Effector memory CD8-positive, alpha-beta T cell (primary cell): ENCODE data around the gene PCNX1.

Experiments
- ATAC-seq: fragments of 150-1000 bp; cut with Tn5 transposase; replicated peaks from 2 replicates; pipeline ENCODE4 v1.10.0; 2021; ENCODE audit warnings: mild to moderate bottlenecking, moderate library complexity
- DNase-seq, 3 experiments: peaks; one replicate each; pipeline ENCODE4 v3.0.0; 2021
- H3K27ac Mint-ChIP-seq, 2 donors: one replicate each; pipeline ENCODE4 v1.8.0; 2022; ENCODE audit warnings: mild to moderate bottlenecking in 2 of 2, mixed read lengths in 2 of 2, moderate library complexity in 2 of 2
- H3K27me3 Mint-ChIP-seq, 2 donors: one replicate each; pipeline ENCODE4 v1.8.0; 2022; ENCODE audit warnings: mixed read lengths in 2 of 2
- H3K36me3 Mint-ChIP-seq: one replicate; pipeline ENCODE4 v1.8.0; 2022; ENCODE audit warnings: mild to moderate bottlenecking, moderate library complexity, mixed read lengths; ENCODE audit not compliant: insufficient read depth
- H3K4me1 Mint-ChIP-seq, 2 donors: one replicate each; pipeline ENCODE4 v1.8.0; 2022; ENCODE audit warnings: low read depth in 2 of 2, mixed read lengths in 2 of 2
- H3K4me3 Mint-ChIP-seq, 2 donors: one replicate each; pipeline ENCODE4 v1.8.0; 2022; ENCODE audit warnings: mild to moderate bottlenecking in 2 of 2, mixed read lengths in 2 of 2, moderate library complexity in 2 of 2
- H3K9me3 Mint-ChIP-seq, 2 donors: one replicate each; pipeline ENCODE4 v1.8.0; 2022; ENCODE audit warnings: mixed read lengths in 2 of 2

PCNX1 gene

GRCh38 chr14:70893858-70894291, 13.4 kb upstream of the PCNX1 start:
- ATAC-seq (peak; percentile 42), DNase-seq (no peak)
- Mint-ChIP-seq H3K27ac (peak overlapping the region in 1 of 2 donors; percentile 65), H3K27me3 (peaks cover 0 to 5% of the 10 kb centered on the region in 2 donors), H3K36me3 (peaks cover 4% of the 10 kb centered on the region), H3K4me1 (peaks cover 22 to 40% of the 10 kb centered on the region in 2 donors), H3K4me3 (peak overlapping the region; percentile 15 to 64), H3K9me3 (no peaks in the 10 kb centered on the region)

GRCh38 chr14:70894868-70895267, 12.4 kb upstream of the PCNX1 start:
- Mint-ChIP-seq H3K4me3 (peak overlapping the region in 1 of 2 donors; percentile 64), H3K9me3 (no peaks in the 10 kb centered on the region), H3K36me3 (no peaks in the 10 kb centered on the region), H3K27me3 (peaks cover 0 to 5% of the 10 kb centered on the region in 2 donors), H3K4me1 (peaks cover 13 to 34% of the 10 kb centered on the region in 2 donors), H3K27ac (peak overlapping the region in 1 of 2 donors; percentile 6)
- no peak for DNase-seq
- peak; percentile 66 for ATAC-seq

GRCh38 chr14:70896317-70896716, 10.9 kb upstream of the PCNX1 start:
- Mint-ChIP-seq H3K4me3 (no peak overlapping the region), H3K36me3 (no peaks in the 10 kb centered on the region), H3K4me1 (peaks cover 13 to 32% of the 10 kb centered on the region in 2 donors), H3K27me3 (peaks cover 0 to 5% of the 10 kb centered on the region in 2 donors), H3K9me3 (no peaks in the 10 kb centered on the region), H3K27ac (no peak overlapping the region)
- no peak for ATAC-seq
- DNase-seq = no peak

- Mint-ChIP-seq H3K36me3 (no peaks in the 10 kb centered on the region), H3K9me3 (no peaks in the 10 kb centered on the region), H3K27ac (no peak overlapping the region), H3K4me1 (peaks cover 13 to 31% of the 10 kb centered on the region in 2 donors), H3K4me3 (no peak overlapping the region), H3K27me3 (peaks cover 0 to 5% of the 10 kb centered on the region in 2 donors)
- DNase-seq (no peak), ATAC-seq (no peak)
These were observed 10.3 kb upstream of the PCNX1 start for GRCh38 chr14:70896981-70897380.

GRCh38 chr14:70897464-70897863, 9.8 kb upstream of the PCNX1 start:
- no peak overlapping the region for H3K4me3 Mint-ChIP-seq
- H3K27me3 Mint-ChIP-seq = peaks cover 0 to 5% of the 10 kb centered on the region in 2 donors
- ATAC-seq = no peak
- H3K27ac Mint-ChIP-seq = no peak overlapping the region
- H3K9me3 Mint-ChIP-seq = no peaks in the 10 kb centered on the region
- no peaks in the 10 kb centered on the region for H3K36me3 Mint-ChIP-seq
- peaks cover 13 to 30% of the 10 kb centered on the region in 2 donors for H3K4me1 Mint-ChIP-seq
- DNase-seq = no peak

- peaks cover 13 to 24% of the 10 kb centered on the region in 2 donors for H3K4me1 Mint-ChIP-seq
- peaks cover 0 to 5% of the 10 kb centered on the region in 2 donors for H3K27me3 Mint-ChIP-seq
- ATAC-seq (no peak), DNase-seq (no peak)
- no peak overlapping the region for H3K27ac Mint-ChIP-seq
- H3K4me3 Mint-ChIP-seq = no peak overlapping the region
- H3K36me3 Mint-ChIP-seq = peaks cover 3% of the 10 kb centered on the region
- H3K9me3 Mint-ChIP-seq = no peaks in the 10 kb centered on the region
These were observed 9.0 kb upstream of the PCNX1 start for GRCh38 chr14:70898111-70898745.

DNA sequence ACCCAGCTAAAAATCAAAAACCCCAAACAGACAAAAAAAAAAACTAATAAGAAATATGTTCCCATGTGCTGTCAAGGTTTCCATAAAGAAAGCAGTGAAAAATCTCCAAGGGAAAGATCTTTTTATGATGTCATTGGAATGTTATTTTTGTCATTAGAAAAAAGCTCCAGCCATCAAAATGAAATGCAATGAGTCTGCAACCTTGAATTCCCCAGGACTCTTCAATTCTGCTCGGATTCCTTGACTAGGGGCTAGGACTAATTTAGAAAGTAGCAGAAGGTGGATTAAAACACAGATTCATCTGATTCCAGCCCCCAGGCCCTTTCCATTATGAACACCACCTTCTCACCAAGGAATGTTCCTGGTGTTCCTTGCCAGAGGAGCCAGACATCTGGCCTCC, 6.0 kb upstream of the PCNX1 start:
- peaks cover 3% of the 10 kb centered on the region for H3K36me3 Mint-ChIP-seq
- H3K4me1 Mint-ChIP-seq = peaks cover 5 to 6% of the 10 kb centered on the region in 2 donors
- no peak overlapping the region for H3K4me3 Mint-ChIP-seq
- no peak for DNase-seq
- no peaks in the 10 kb centered on the region for H3K27me3 Mint-ChIP-seq
- ATAC-seq = no peak
- no peaks in the 10 kb centered on the region for H3K9me3 Mint-ChIP-seq
- no peak overlapping the region for H3K27ac Mint-ChIP-seq

- H3K36me3 Mint-ChIP-seq = peaks cover 3% of the 10 kb centered on the region
- H3K27me3 Mint-ChIP-seq = no peaks in the 10 kb centered on the region
These were observed 5.1 kb upstream of the PCNX1 start for GRCh38 chr14:70902184-70902583.

GRCh38 chr14:70904373-70904772, 2.9 kb upstream of the PCNX1 start:
- no peak overlapping the region for H3K4me3 Mint-ChIP-seq

More at GRCh38 chr14:70902184-70902583, 5.1 kb upstream of the PCNX1 start:
- Mint-ChIP-seq H3K4me3 (no peak overlapping the region), H3K27ac (no peak overlapping the region), H3K9me3 (no peaks in the 10 kb centered on the region), H3K4me1 (peaks cover 12 to 14% of the 10 kb centered on the region in 2 donors)
- no peak for DNase-seq
- ATAC-seq = no peak

GRCh38 chr14:70905301-70905700, 2.0 kb upstream of the PCNX1 start:
- no peak overlapping the region for H3K27ac Mint-ChIP-seq
- H3K9me3 Mint-ChIP-seq = no peaks in the 10 kb centered on the region
- no peaks in the 10 kb centered on the region for H3K27me3 Mint-ChIP-seq
- H3K4me3 Mint-ChIP-seq = no peak overlapping the region
- DNase-seq (no peak), ATAC-seq (no peak)
- H3K36me3 Mint-ChIP-seq = peaks cover 15% of the 10 kb centered on the region
- peaks cover 22 to 31% of the 10 kb centered on the region in 2 donors for H3K4me1 Mint-ChIP-seq

More at GRCh38 chr14:70904373-70904772, 2.9 kb upstream of the PCNX1 start:
- H3K27me3 Mint-ChIP-seq = no peaks in the 10 kb centered on the region
- H3K9me3 Mint-ChIP-seq = no peaks in the 10 kb centered on the region
- DNase-seq = no peak
- H3K36me3 Mint-ChIP-seq = peaks cover 15% of the 10 kb centered on the region
- H3K27ac Mint-ChIP-seq = no peak overlapping the region
- H3K4me1 Mint-ChIP-seq = peaks cover 19 to 23% of the 10 kb centered on the region in 2 donors
- no peak for ATAC-seq

DNA sequence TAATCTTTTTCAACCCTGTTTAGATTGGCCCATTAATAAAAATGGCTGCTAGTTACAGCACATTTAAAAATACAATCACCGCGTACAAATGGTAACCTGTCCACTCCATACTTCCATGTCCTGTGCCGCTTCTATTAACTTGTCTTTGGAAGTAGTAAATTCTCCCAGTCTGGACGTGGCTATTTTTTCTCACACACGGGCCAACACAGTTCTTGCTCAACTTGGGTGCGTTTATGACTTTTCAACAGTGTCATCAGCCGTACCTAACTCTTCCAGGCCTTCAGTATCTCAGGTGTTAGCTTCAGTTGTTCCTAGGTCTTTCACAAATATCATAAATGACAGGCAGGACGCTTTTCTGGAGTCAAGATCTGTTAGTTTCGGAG, 475 bp upstream of the PCNX1 start:
- no peaks in the 10 kb centered on the region for H3K9me3 Mint-ChIP-seq
- ATAC-seq (peak; percentile 1), DNase-seq (no peak)
- H3K27me3 Mint-ChIP-seq = no peaks in the 10 kb centered on the region
- H3K4me1 Mint-ChIP-seq = peaks cover 31 to 43% of the 10 kb centered on the region in 2 donors
- peaks cover 15% of the 10 kb centered on the region for H3K36me3 Mint-ChIP-seq
- peak overlapping the region; percentile 95 to 96 for H3K4me3 Mint-ChIP-seq
- H3K27ac Mint-ChIP-seq = peak overlapping the region; percentile 97

DNA sequence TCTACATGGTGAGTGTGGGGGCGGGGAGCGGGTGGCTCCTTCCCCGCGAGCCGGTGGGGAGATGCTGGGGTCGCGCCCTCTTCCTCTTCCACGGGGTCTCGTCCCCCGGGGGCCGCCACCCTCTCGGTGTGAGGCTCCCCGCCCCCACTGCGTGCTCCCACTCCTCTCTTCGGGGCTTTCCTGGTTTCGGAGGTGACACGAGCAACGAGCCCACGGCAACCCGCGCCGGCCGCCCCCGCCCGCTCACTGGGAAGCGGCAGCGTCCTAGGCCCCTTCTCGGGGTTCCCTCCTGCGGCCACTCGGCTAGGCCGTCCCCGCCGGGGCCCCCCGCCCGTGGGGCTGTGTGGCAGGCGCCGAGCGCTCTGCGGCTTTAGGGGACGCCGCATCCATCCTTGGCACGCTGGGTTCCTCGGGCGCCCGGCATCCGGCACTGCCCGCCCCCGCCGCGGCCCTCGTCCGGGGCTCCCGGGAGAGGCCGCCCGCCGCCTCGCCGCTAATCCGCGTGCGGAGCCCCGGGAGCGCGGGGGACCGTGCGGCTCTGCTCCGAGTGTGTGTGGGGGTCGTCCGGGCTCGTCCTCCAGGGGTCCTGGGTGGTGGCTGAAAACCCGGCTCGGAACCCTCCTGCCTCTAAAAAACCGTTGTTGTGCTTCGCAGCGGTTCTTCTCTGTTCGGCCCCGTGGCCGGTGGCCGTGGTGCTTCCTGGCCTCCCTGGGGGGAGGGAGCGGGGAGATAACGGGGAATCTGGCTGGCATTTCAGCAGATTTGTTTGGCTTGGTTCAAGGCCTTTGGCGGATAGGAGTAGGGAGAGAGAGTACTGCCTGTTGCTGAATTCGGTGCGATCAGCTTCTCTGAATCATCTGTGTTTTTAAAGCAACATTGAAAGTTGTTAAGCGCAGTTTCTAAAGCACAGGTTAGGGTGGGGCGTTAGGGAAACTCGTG, 1.0 kb downstream of the PCNX1 start:
- peak overlapping the region; percentile 95 to 96 for H3K4me3 Mint-ChIP-seq
- H3K9me3 Mint-ChIP-seq = no peaks in the 10 kb centered on the region
- peak overlapping the region; percentile 97 for H3K27ac Mint-ChIP-seq
- DNase-seq = peak; percentile 35 to 60 (median 55)
- ATAC-seq = peak; percentile 23
- H3K36me3 Mint-ChIP-seq = peaks cover 12% of the 10 kb centered on the region
- no peaks in the 10 kb centered on the region for H3K27me3 Mint-ChIP-seq
- peaks cover 42 to 54% of the 10 kb centered on the region in 2 donors for H3K4me1 Mint-ChIP-seq

- no peak for DNase-seq
- peaks cover 42 to 48% of the 10 kb centered on the region in 2 donors for H3K4me1 Mint-ChIP-seq
- no peaks in the 10 kb centered on the region for H3K9me3 Mint-ChIP-seq
- H3K36me3 Mint-ChIP-seq = peaks cover 12% of the 10 kb centered on the region
- peak overlapping the region; percentile 95 to 96 for H3K4me3 Mint-ChIP-seq
- H3K27me3 Mint-ChIP-seq = no peaks in the 10 kb centered on the region
- no peak for ATAC-seq
- H3K27ac Mint-ChIP-seq = peak overlapping the region; percentile 97
These were observed 1.8 kb downstream of the PCNX1 start for GRCh38 chr14:70908935-70909641.
